WERI-Rb-1 (cell line): ENCODE measurements around the gene ITPR2.

Experiments
- DNase-seq: peaks from one replicate; pipeline ENCODE4 v3.0.0-alpha.2; 2020
- H3K27ac ChIP-seq: fragments of 250-450 bp; sonication (Bioruptor Pico); 2 replicates; pipeline ENCODE4 v1.5.1; 2020; ENCODE audit warnings: mild to moderate bottlenecking, moderate library complexity
- H3K27me3 ChIP-seq: fragments of 250-450 bp; sonication (Bioruptor Pico); 2 replicates; pipeline ENCODE4 v1.5.1; 2021; ENCODE audit warnings: mild to moderate bottlenecking, low read depth, moderate library complexity; ENCODE audit not compliant: insufficient read depth, severe bottlenecking
- H3K36me3 ChIP-seq: fragments of 250-450 bp; sonication (Bioruptor Pico); 2 replicates; pipeline ENCODE4 v1.5.1; 2020; ENCODE audit warnings: mild to moderate bottlenecking, moderate library complexity
- H3K4me3 ChIP-seq: 2 replicates; pipeline ENCODE4 v1.5.1; 2011; ENCODE audit warnings: low read depth, mild to moderate bottlenecking, control low read depth, low read length
- H3K9me3 ChIP-seq: fragments of 250-450 bp; sonication (Bioruptor Pico); 2 replicates; pipeline ENCODE4 v1.5.1; 2021; ENCODE audit warnings: mild to moderate bottlenecking, moderate library complexity; ENCODE audit not compliant: severe bottlenecking
- TF ChIP-seq, protein P1 (sequence below): IDR thresholded peaks from 2 replicates; pipeline ENCODE4 v1.5.1; 2011; ENCODE audit warnings: low read depth, mild to moderate bottlenecking, control low read depth, inconsistent platforms, low read length

ITPR2 gene

DNA sequence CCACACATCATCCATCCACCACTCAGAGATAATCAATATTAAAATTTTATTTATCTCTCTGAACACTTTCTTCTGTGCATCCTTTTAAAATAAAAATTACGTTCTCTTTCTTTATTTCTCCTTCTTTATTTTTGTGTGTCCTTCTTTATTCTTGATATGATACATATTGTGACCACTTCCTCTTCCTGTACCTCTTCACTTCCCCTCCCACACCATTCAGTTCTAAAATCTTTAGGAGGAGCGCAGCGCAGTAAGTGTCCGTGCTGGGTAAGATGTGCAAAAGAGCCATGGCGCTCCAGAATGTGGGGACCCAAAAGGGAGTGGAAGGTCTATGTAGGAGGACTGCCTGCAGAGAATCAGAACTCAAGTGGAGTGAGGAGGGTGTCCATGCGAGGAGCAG, 256.7 kb downstream of the ITPR2 start:
- no peak for DNase-seq
- Histone ChIP-seq H3K36me3 (no peaks in the 10 kb centered on the region), H3K4me3 (no peak overlapping the region), H3K27ac (no peak overlapping the region), H3K9me3 (no peaks in the 10 kb centered on the region), H3K27me3 (no peaks in the 10 kb centered on the region)
- TF ChIP-seq, protein P1, sequence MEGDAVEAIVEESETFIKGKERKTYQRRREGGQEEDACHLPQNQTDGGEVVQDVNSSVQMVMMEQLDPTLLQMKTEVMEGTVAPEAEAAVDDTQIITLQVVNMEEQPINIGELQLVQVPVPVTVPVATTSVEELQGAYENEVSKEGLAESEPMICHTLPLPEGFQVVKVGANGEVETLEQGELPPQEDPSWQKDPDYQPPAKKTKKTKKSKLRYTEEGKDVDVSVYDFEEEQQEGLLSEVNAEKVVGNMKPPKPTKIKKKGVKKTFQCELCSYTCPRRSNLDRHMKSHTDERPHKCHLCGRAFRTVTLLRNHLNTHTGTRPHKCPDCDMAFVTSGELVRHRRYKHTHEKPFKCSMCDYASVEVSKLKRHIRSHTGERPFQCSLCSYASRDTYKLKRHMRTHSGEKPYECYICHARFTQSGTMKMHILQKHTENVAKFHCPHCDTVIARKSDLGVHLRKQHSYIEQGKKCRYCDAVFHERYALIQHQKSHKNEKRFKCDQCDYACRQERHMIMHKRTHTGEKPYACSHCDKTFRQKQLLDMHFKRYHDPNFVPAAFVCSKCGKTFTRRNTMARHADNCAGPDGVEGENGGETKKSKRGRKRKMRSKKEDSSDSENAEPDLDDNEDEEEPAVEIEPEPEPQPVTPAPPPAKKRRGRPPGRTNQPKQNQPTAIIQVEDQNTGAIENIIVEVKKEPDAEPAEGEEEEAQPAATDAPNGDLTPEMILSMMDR: no peak

DNA sequence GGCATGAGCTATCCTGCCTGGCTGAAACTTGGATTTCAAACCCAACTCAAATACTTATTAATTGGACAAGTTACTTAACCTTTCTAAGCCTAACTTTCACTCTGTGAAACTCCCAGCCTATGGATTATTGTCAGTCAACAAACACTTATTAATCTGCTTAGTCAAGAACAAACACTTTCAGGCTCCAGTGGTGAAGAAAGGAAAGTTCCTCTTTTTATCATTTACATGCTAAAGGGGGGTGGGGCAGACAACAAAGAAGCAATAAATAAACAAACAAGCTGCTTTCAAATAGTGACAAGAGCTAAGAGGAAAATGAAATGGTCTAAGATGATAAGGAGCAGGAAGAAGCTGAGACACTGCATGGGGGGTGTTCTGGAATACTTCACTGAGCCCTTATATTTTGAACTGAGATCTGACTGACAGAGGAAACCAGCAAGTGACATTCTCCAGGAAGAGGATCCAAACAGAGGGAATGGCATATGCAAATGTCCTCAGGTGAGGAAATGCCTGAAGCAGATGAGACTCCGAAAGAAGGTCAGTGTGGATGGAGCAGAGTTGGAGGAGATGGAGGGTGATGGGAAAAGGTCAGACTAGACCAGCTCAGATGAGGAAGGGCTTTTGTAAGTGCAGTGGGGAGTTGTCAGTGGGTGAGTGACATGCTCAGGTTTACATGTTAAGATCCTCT, 259.6 kb downstream of the ITPR2 start:
- no peak for DNase-seq
- TF ChIP-seq, protein P1: no peak
- no peaks in the 10 kb centered on the region for H3K27me3 ChIP-seq
- H3K27ac ChIP-seq: no peak overlapping the region
- H3K4me3 ChIP-seq: no peak overlapping the region
- no peaks in the 10 kb centered on the region for H3K9me3 ChIP-seq
- H3K36me3 ChIP-seq: no peaks in the 10 kb centered on the region

DNA sequence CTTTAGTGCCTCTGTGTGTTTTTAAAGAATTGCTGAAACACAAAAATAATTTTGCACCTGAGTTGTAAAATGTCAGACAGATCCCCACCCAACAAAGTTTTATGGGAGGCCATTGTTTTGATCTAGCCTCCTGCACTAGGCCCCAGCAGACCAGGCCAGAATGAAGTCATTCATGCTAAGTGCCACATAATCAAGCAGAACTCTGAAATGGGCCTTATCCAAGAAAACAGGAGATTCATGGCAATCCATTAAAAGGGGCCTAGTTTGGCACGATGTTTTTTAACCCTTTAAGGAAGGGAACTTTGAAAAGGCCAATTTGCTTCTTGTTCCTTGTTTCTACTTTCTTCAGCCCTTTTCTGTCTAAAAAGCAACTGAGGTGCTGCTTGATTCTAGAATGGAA, 260.9 kb downstream of the ITPR2 start:
- TF ChIP-seq, protein P1: no peak
- H3K4me3 ChIP-seq: no peak overlapping the region
- H3K27ac ChIP-seq: no peak overlapping the region
- H3K36me3 ChIP-seq: no peaks in the 10 kb centered on the region
- H3K27me3 ChIP-seq: no peaks in the 10 kb centered on the region
- no peak for DNase-seq
- H3K9me3 ChIP-seq: no peaks in the 10 kb centered on the region

DNA sequence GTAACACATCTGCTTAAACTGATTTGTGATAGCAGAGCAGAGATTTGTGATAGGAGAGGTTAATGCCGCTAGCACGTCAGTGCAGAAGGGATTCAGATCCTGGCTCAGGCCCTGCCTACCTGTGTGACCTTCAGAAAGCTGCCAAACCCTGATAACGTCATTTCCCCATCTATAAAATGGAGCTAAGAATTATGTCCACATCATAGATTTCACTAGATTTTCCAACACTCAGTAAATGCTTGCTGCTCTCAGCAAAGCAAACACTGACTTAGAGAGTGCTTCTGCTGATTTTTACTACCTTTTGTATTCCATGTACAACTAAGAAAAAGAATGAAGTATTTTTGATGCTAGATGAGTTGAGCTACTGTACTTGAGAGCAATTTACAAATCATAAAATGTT, 261.4 kb downstream of the ITPR2 start:
- Histone ChIP-seq H3K27ac (no peak overlapping the region), H3K9me3 (no peaks in the 10 kb centered on the region), H3K4me3 (no peak overlapping the region), H3K36me3 (no peaks in the 10 kb centered on the region), H3K27me3 (no peaks in the 10 kb centered on the region)
- TF ChIP-seq, protein P1: no peak
- DNase-seq: no peak

DNA sequence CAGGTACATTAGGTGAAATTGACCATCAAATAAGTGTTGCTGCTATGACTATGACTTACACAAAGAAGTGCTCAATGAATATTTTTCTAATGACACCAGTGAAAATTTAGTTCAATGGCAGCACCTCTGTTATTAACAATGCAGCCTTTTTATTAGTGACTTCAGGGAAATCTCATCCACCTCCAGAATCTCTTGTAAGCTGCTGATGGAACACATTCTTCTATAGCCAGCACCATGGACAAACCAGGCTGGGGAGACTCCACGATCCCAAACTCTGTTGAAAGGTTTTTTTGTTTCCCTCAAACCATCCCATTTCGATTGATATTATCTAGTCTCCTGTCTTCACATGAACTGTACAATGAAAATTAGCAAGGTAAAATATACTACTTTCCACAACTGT, 265.9 kb downstream of the ITPR2 start:
- TF ChIP-seq, protein P1: no peak
- H3K27me3 ChIP-seq: no peaks in the 10 kb centered on the region
- no peaks in the 10 kb centered on the region for H3K36me3 ChIP-seq
- no peak for DNase-seq
- no peak overlapping the region for H3K4me3 ChIP-seq
- no peaks in the 10 kb centered on the region for H3K9me3 ChIP-seq
- H3K27ac ChIP-seq: no peak overlapping the region

DNA sequence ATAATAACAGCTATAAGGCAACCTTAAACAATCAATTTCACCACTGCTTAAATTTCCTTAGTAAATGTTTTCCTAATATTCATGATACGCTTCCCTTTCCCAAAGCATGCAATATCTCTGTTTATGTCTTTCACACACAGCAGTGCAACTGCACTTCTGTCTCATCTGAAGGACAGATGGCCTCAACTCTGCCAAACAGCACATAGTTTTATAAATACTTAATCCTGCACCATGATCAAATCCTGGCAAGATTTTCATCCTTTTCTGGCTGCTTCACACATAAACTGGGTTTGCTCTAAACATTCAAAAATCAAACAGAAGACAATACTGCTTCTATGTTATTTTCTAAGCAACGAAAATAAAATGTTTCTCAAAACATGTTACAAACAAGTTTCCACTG, 266.3 kb downstream of the ITPR2 start:
- Histone ChIP-seq H3K27me3 (no peaks in the 10 kb centered on the region), H3K9me3 (no peaks in the 10 kb centered on the region), H3K4me3 (no peak overlapping the region), H3K36me3 (no peaks in the 10 kb centered on the region), H3K27ac (no peak overlapping the region)
- DNase-seq: no peak
- TF ChIP-seq, protein P1: no peak
